ENCODE data around the gene LYL1. TPM values are rescaled to one million over a fixed set of nuclear protein-coding genes. Genes with fewer than 3 reads are reported as not detected.

The LYL1 gene
- total and polyA plus RNA-seq, 2 of the 13 experiments (the other 11 are each of a cell fraction or from before 2014, with no cell fraction given), result 0.75 to 0.92 TPM

DNA sequence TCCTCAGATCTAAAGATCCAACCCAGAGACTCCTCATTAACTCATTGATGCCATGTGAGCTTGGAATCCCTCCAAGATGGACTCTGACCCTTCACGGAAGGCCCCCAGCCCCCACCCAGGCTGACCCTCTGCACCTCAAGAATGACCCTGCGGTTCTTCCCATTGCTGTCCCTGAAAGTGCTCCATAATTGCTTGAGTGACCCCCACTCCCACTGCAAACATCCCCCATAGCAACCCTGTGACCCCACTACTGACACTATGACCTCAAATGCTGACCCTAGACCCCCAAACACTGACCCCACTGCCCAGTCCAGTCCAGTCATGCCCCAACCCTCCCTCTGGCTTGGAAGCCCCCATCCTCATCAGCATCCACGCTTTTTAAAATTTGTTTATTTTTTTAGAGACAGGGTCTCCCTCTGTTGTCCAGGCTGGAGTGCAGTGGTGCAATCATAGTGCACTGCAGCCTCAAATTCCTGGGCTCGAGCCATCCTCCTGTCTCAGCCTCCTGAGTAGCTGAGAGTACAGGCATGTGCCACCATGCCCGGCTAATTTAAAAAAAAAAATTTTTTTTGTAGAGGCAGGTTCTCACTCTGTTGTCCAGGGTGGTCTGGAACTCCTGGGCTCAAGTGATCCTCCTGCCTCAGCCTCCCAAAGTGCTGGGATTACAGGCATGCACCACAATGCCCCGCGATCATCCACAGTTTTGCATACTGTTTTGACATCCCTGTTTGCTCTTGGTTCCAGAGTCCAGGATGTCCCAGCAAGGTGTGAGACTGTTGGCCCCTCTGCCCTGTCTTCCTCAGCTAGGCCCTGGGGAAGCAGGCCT, 855 bp downstream of the LYL1 start (continued):
- TF ChIP-seq KDM3A (CRISPR knock-in tag; IDR thresholded peaks at IDR 0.05; ENCODE audit: low read depth) (peak; percentile 33; the same call in 1 of the 2 replicates), ZNF30 (CRISPR knock-in tag; IDR thresholded peaks at IDR 0.05) (no peak), ZNF263 (CRISPR knock-in tag; IDR thresholded peaks at IDR 0.05) (no peak), SATB2 (CRISPR knock-in tag; IDR thresholded peaks at IDR 0.05) (no peak), STAT5B (CRISPR knock-in tag; IDR thresholded peaks at IDR 0.05) (no peak), NFIC (IDR thresholded peaks at IDR 0.05; ENCODE audit: low read length) (no peak), PHB2 (IDR thresholded peaks at IDR 0.05; ENCODE audit: partially characterized antibody) (no peak), KDM6A (CRISPR knock-in tag; IDR thresholded peaks at IDR 0.05; ENCODE audit: low read depth) (peak; percentile 54), ZNF44 (CRISPR knock-in tag; IDR thresholded peaks at IDR 0.05) (no peak), KDM1A (CRISPR knock-in tag; IDR thresholded peaks at IDR 0.05) (peak; percentile 60; the same call in 1 of the 2 replicates), ZSCAN21 (CRISPR knock-in tag; IDR thresholded peaks at IDR 0.05; ENCODE audit: borderline replicate concordance) (no peak), PITX1 (CRISPR knock-in tag; IDR thresholded peaks at IDR 0.05) (peak; percentile 34; the same call in 1 of the 2 replicates), SMAD1 (CRISPR knock-in tag; IDR thresholded peaks at IDR 0.05; ENCODE audit: borderline replicate concordance, low read depth) (no peak), ZNF776 (CRISPR knock-in tag; IDR thresholded peaks at IDR 0.05) (no peak), BRCA1 (CRISPR knock-in tag; IDR thresholded peaks at IDR 0.05) (no peak), ZNF121 (CRISPR knock-in tag; IDR thresholded peaks at IDR 0.05) (0 out of 2 replicates have a peak, but pooled peaks have one; percentile 50), ONECUT2 (CRISPR knock-in tag; IDR thresholded peaks at IDR 0.05) (no peak), MBD4 (IDR thresholded peaks at IDR 0.05; ENCODE audit: borderline replicate concordance, low read length) (no peak), RAD51 (IDR thresholded peaks at IDR 0.05; ENCODE audit: borderline replicate concordance) (no peak)
- TF ChIP-seq, protein P1, sequence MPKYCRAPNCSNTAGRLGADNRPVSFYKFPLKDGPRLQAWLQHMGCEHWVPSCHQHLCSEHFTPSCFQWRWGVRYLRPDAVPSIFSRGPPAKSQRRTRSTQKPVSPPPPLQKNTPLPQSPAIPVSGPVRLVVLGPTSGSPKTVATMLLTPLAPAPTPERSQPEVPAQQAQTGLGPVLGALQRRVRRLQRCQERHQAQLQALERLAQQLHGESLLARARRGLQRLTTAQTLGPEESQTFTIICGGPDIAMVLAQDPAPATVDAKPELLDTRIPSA (CRISPR knock-in tag; IDR thresholded peaks at IDR 0.05; ENCODE audit: borderline replicate concordance), result no peak
- TF ChIP-seq, protein P2, sequence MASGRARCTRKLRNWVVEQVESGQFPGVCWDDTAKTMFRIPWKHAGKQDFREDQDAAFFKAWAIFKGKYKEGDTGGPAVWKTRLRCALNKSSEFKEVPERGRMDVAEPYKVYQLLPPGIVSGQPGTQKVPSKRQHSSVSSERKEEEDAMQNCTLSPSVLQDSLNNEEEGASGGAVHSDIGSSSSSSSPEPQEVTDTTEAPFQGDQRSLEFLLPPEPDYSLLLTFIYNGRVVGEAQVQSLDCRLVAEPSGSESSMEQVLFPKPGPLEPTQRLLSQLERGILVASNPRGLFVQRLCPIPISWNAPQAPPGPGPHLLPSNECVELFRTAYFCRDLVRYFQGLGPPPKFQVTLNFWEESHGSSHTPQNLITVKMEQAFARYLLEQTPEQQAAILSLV (CRISPR knock-in tag; IDR thresholded peaks at IDR 0.05; ENCODE audit: borderline replicate concordance), result no peak
- TF ChIP-seq, protein P3, sequence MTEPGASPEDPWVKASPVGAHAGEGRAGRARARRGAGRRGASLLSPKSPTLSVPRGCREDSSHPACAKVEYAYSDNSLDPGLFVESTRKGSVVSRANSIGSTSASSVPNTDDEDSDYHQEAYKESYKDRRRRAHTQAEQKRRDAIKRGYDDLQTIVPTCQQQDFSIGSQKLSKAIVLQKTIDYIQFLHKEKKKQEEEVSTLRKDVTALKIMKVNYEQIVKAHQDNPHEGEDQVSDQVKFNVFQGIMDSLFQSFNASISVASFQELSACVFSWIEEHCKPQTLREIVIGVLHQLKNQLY (CRISPR knock-in tag; IDR thresholded peaks at IDR 0.05), result no peak
- TF ChIP-seq, protein P4, sequence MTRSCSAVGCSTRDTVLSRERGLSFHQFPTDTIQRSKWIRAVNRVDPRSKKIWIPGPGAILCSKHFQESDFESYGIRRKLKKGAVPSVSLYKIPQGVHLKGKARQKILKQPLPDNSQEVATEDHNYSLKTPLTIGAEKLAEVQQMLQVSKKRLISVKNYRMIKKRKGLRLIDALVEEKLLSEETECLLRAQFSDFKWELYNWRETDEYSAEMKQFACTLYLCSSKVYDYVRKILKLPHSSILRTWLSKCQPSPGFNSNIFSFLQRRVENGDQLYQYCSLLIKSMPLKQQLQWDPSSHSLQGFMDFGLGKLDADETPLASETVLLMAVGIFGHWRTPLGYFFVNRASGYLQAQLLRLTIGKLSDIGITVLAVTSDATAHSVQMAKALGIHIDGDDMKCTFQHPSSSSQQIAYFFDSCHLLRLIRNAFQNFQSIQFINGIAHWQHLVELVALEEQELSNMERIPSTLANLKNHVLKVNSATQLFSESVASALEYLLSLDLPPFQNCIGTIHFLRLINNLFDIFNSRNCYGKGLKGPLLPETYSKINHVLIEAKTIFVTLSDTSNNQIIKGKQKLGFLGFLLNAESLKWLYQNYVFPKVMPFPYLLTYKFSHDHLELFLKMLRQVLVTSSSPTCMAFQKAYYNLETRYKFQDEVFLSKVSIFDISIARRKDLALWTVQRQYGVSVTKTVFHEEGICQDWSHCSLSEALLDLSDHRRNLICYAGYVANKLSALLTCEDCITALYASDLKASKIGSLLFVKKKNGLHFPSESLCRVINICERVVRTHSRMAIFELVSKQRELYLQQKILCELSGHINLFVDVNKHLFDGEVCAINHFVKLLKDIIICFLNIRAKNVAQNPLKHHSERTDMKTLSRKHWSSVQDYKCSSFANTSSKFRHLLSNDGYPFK (CRISPR knock-in tag; IDR thresholded peaks at IDR 0.05; ENCODE audit: borderline replicate concordance), result no peak; the same call in 1 of the 2 replicates
- TF ChIP-seq, protein P5, sequence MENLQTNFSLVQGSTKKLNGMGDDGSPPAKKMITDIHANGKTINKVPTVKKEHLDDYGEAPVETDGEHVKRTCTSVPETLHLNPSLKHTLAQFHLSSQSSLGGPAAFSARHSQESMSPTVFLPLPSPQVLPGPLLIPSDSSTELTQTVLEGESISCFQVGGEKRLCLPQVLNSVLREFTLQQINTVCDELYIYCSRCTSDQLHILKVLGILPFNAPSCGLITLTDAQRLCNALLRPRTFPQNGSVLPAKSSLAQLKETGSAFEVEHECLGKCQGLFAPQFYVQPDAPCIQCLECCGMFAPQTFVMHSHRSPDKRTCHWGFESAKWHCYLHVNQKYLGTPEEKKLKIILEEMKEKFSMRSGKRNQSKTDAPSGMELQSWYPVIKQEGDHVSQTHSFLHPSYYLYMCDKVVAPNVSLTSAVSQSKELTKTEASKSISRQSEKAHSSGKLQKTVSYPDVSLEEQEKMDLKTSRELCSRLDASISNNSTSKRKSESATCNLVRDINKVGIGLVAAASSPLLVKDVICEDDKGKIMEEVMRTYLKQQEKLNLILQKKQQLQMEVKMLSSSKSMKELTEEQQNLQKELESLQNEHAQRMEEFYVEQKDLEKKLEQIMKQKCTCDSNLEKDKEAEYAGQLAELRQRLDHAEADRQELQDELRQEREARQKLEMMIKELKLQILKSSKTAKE (CRISPR knock-in tag; IDR thresholded peaks at IDR 0.05; ENCODE audit: borderline replicate concordance), result no peak
